Upper lobe of left lung (tissue), 6 donors: ENCODE results near the gene NFKBIB. TPM values are rescaled to one million over a fixed set of nuclear protein-coding genes. Genes with fewer than 3 reads are reported as not detected.
A peak's percentile ranks its signal among the peaks of the same experiment; 100 is the strongest.
"Not testable (repeated sequence)": the region's sequence is repeated elsewhere in the genome, so short reads cannot be mapped to it uniquely, and the experiment has no call there.

ENCODE experiments used
- ATAC-seq, 2 donors: fragments of 200-7000 bp; cut with Tn5 transposase; one replicate each; pipeline ENCODE4 v1.9.1; 2022; ENCODE audit warnings: mild to moderate bottlenecking in 2 of 2, moderate library complexity in 2 of 2; ENCODE audit not compliant: low FRiP score in 2 of 2
- DNase-seq, 2 donors: peaks; one replicate each; pipeline ENCODE4 v3.0.0-alpha.2; 2019 to 2020
- H3K27ac ChIP-seq, 4 donors: fragments of 200-600 bp; sonication (generic); one replicate each; pipeline ENCODE4 v1.5.1; 2016 to 2019
- H3K27me3 ChIP-seq, 4 donors: fragments of 200-600 bp; sonication (generic); one replicate each; pipeline ENCODE4 v1.5.1; 2017 to 2019
- H3K36me3 ChIP-seq, 4 donors: fragments of 200-600 bp; sonication (generic); one replicate each; pipeline ENCODE4 v1.5.1; 2016 to 2019
- H3K4me1 ChIP-seq, 4 donors: fragments of 200-600 bp; sonication (generic); one replicate each; pipeline ENCODE4 v1.5.1; 2018 to 2019
- H3K4me3 ChIP-seq, 4 donors: fragments of 200-600 bp; sonication (generic); one replicate each; pipeline ENCODE4 v1.5.1; 2017 to 2019; ENCODE audit warnings: mild to moderate bottlenecking in 2 of 4, moderate library complexity in 1 of 4
- H3K9me3 ChIP-seq, 4 donors: fragments of 200-600 bp; sonication (generic); one replicate each; pipeline ENCODE4 v1.5.1; 2018 to 2019
- EP300 ChIP-seq, 4 donors: sonication (generic); formaldehyde crosslinking; IDR thresholded peaks; one replicate each; pipeline ENCODE4 v1.5.1; 2017; ENCODE audit warnings: antibody characterized with exemption in 4 of 4, control low read depth in 2 of 4
- POLR2A ChIP-seq, 4 donors: fragments of 450-650 bp; IDR thresholded peaks; one replicate each; pipeline ENCODE4 v1.5.1; 2016 to 2017; ENCODE audit warnings: antibody characterized with exemption in 4 of 4, mild to moderate bottlenecking in 2 of 4
- POLR2AphosphoS5 ChIP-seq, 2 donors: sonication (generic); formaldehyde crosslinking; IDR thresholded peaks; one replicate each; pipeline ENCODE4 v1.5.1; 2017; ENCODE audit warnings: antibody characterized with exemption in 2 of 2
- WGBS, 2 donors: methylation state at CpG; one replicate each; pipeline ENCODE4 v1.1.5; 2017 to 2018; 5-methylcytosine and 5-hydroxymethylcytosine counted together
- total RNA-seq, 6 donors: library from RNA; depleted of rRNA in 4 of 6; stranded (reverse); fragments of >200 nt in 4 of 6; gene quantifications; one replicate each; pipeline versions ENCODE4 v1.1.0 to v1.2.1, GENCODE V29; 2016 to 2021
- TF ChIP-seq, protein P1 (sequence below), 6 experiments: fragments of 450-650 bp in 4 of 6; fragments of 200-600 bp in 2 of 6; sonication (generic) in 2 of 6; IDR thresholded peaks; one replicate each; pipeline ENCODE4 v1.5.1; 2016 to 2019; ENCODE audit warnings: antibody characterized with exemption in 6 of 6
- donor health status: DM: no; HTN: no; CAD: no; lungs with moderate emphysema.
- donor health status: DM: no; HTN: yes; CAD: no; lungs with severe emphysema.

The NFKBIB gene
- total RNA-seq, 6 donors from 2014 or later: 22.8 to 38.4 (median 31.6) TPM

DNA sequence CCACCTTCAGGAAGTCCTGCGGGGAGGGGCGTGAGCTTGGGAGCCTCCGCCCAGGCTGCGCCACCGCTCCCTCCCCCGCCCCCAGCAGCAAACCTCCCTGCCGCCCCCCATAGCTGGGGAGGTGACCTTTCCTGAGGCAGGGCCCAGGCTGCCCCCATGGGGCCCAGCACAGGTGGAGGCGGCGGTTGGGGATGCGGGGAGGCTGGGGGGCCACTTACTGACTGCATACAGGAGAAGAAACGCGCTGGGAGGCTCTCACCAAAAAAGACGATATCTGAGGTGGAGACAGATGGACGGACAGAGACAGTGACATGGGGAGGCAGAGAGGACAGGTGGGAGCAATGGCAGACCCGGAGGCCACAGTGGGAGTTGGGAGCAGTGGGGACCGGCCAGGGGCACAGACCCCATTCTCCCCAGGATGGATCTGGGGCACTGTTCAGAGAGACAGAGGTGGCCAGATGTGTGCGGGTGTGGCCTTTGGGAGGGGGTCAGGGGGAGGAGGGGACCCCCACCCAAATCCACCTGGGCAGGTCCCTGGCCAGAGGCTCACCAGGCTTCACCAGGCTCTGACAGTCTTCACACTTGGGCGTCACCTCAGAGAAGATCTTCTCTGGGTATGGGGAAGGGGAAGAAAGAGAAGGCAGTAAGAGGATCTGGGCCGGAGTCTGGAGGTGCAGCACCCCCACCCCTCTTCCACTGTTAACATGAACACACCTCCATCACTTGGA is 18.7 kb upstream of the NFKBIB start:
- Histone ChIP-seq H3K4me3 (no peak overlapping the region), H3K9me3 (no peaks in the 10 kb centered on the region), H3K36me3 (peaks cover 0 to 51% (median 31%) of the 10 kb centered on the region in 4 donors), H3K27me3 (no peaks in the 10 kb centered on the region), H3K27ac (no peak overlapping the region), H3K4me1 (peaks cover 16 to 19% (median 16%) of the 10 kb centered on the region in 4 donors)
- no peak for TF ChIP-seq POLR2A (IDR thresholded peaks at IDR 0.05)
- TF ChIP-seq, protein P1, sequence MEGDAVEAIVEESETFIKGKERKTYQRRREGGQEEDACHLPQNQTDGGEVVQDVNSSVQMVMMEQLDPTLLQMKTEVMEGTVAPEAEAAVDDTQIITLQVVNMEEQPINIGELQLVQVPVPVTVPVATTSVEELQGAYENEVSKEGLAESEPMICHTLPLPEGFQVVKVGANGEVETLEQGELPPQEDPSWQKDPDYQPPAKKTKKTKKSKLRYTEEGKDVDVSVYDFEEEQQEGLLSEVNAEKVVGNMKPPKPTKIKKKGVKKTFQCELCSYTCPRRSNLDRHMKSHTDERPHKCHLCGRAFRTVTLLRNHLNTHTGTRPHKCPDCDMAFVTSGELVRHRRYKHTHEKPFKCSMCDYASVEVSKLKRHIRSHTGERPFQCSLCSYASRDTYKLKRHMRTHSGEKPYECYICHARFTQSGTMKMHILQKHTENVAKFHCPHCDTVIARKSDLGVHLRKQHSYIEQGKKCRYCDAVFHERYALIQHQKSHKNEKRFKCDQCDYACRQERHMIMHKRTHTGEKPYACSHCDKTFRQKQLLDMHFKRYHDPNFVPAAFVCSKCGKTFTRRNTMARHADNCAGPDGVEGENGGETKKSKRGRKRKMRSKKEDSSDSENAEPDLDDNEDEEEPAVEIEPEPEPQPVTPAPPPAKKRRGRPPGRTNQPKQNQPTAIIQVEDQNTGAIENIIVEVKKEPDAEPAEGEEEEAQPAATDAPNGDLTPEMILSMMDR (IDR thresholded peaks at IDR 0.05): no peak
- no peak for TF ChIP-seq EP300 (IDR thresholded peaks at IDR 0.05)
- TF ChIP-seq POLR2AphosphoS5 (IDR thresholded peaks at IDR 0.05): no peak
- 96% methylated on average over 12 to 16 of the region's 19 CpGs for WGBS, 2 donors
- ATAC-seq (no peak), DNase-seq (peak in 1 of 2 donors; percentile 80)

DNA sequence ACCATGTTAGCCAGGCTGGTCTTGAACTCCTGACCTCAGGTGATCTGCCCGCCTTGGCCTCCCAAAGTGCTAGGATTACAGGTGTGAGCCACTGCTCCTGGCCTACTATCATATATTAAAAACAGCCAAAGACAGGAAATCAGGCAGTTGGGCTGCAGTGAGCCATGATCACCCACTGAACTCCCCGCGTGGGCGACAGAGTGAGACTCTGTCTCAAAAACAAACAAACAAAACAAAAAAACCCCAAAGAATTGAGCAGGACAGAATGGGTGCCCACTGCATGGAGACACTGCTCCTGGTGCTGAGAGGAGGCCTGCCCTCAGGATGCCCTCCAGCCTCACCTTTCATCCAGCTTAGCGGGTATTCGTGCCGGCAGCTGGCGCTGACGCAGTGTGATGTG is 16.5 kb upstream of the NFKBIB start:
- Histone ChIP-seq H3K9me3 (no peaks in the 10 kb centered on the region), H3K27ac (no peak overlapping the region), H3K36me3 (peaks cover 0 to 65% (median 38%) of the 10 kb centered on the region in 4 donors), H3K4me1 (peaks cover 5 to 6% (median 6%) of the 10 kb centered on the region in 4 donors), H3K4me3 (no peak overlapping the region), H3K27me3 (no peaks in the 10 kb centered on the region)
- ATAC-seq (no peak), DNase-seq (no peak)
- WGBS, 2 donors: 95 to 96% methylated on average over 9 of the region's 9 CpGs
- TF ChIP-seq POLR2AphosphoS5 (IDR thresholded peaks at IDR 0.05) (no peak), POLR2A (IDR thresholded peaks at IDR 0.05) (no peak), EP300 (IDR thresholded peaks at IDR 0.05) (no peak)
- TF ChIP-seq, protein P1 (IDR thresholded peaks at IDR 0.05): no peak

DNA sequence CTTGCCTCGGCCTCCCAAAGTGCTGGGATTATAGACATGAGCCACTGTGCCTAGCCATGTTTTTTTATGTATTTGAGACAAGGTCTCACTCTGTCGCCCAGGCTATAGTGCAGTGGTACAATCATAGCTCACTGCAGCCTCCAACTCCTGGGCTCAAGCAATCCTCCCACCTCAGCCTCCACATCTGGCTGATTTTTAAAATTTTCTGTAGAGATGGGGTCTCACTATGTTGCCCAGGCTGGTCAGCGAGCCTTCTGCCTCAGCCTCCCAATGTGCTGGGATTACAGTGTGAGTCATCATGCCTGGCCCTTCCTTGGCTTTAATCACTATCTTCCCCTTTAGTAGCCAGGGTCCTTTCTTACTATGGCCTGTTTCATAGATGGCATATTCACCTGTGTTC is 15.1 kb upstream of the NFKBIB start:
- ATAC-seq, H3K27ac ChIP-seq, H3K27me3 ChIP-seq, H3K4me1 ChIP-seq, DNase-seq, H3K9me3 ChIP-seq, H3K4me3 ChIP-seq: not testable (repeated sequence)
- 96 to 98% methylated on average over 3 of the region's 3 CpGs for WGBS, 2 donors
- H3K36me3 ChIP-seq: peaks cover 9 to 68% (median 49%) of the 10 kb centered on the region in 4 donors

DNA sequence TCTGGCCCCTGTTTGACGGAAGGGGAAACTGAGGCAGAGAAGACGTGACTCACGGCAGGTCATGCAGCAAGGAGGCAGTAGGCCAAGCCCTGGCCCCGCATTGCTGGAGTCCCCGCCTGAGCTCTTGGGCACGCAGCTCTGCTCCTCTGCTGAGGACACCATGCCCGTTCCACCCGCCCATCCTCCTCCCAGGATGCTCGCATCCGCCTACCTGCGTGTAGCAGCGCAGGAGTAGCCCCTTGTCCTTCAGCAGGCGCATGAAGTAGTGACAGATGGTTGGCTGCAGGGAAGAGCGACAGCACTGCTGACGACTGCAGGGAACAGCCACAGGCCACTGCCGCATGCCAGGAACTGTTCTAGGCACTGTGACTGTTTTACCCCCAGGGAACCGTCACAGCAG is 10.9 kb upstream of the NFKBIB start:
- TF ChIP-seq, protein P1 (IDR thresholded peaks at IDR 0.05): no peak
- no peak for TF ChIP-seq EP300 (IDR thresholded peaks at IDR 0.05)
- TF ChIP-seq POLR2AphosphoS5 (IDR thresholded peaks at IDR 0.05): no peak
- TF ChIP-seq POLR2A (IDR thresholded peaks at IDR 0.05): no peak
- Histone ChIP-seq H3K27ac (no peak overlapping the region), H3K27me3 (no peaks in the 10 kb centered on the region), H3K4me1 (peaks cover 4 to 13% (median 11%) of the 10 kb centered on the region in 4 donors), H3K4me3 (no peak overlapping the region), H3K36me3 (peaks cover 9 to 55% (median 41%) of the 10 kb centered on the region in 4 donors), H3K9me3 (no peaks in the 10 kb centered on the region)
- peak in 1 of 2 donors; percentile 13 for ATAC-seq
- 90 to 94% methylated on average over 8 to 17 of the region's 17 CpGs for WGBS, 2 donors
- no peak for DNase-seq

DNA sequence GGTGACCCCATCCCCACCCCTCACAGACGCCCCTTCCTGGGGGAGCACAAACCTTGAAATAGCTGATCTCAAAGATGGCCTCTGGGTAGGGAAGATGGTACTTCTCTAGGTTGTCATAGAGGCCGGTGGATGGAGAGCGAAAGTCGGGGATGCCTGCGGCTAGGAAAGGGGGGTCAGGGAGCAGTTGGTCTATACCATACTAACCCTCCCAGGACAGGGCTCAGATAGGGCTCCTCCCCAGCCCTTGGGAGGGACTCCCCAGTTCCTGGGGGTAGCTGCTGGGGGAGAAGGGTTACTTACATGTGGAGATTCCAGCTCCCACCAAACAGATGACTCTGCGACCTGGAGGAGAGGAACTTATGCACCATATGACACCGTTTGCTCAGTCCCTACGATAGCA is 10.0 kb upstream of the NFKBIB start:
- no peak for ATAC-seq
- Histone ChIP-seq H3K27ac (no peak overlapping the region), H3K4me3 (no peak overlapping the region), H3K4me1 (peaks cover 4 to 22% (median 19%) of the 10 kb centered on the region in 4 donors), H3K36me3 (peaks cover 9 to 55% (median 41%) of the 10 kb centered on the region in 4 donors), H3K27me3 (no peaks in the 10 kb centered on the region), H3K9me3 (no peaks in the 10 kb centered on the region)
- no peak for DNase-seq
- TF ChIP-seq EP300 (IDR thresholded peaks at IDR 0.05) (no peak), POLR2A (IDR thresholded peaks at IDR 0.05) (no peak), POLR2AphosphoS5 (IDR thresholded peaks at IDR 0.05) (no peak)
- TF ChIP-seq, protein P1 (IDR thresholded peaks at IDR 0.05): no peak
- 89% methylated on average over 8 of the region's 8 CpGs for WGBS, 2 donors
